ENCODE data around the gene DSE.

GRCh38 chr6:116369964-116370759, 585 bp upstream of the DSE start:
- TF ChIP-seq, protein P1, sequence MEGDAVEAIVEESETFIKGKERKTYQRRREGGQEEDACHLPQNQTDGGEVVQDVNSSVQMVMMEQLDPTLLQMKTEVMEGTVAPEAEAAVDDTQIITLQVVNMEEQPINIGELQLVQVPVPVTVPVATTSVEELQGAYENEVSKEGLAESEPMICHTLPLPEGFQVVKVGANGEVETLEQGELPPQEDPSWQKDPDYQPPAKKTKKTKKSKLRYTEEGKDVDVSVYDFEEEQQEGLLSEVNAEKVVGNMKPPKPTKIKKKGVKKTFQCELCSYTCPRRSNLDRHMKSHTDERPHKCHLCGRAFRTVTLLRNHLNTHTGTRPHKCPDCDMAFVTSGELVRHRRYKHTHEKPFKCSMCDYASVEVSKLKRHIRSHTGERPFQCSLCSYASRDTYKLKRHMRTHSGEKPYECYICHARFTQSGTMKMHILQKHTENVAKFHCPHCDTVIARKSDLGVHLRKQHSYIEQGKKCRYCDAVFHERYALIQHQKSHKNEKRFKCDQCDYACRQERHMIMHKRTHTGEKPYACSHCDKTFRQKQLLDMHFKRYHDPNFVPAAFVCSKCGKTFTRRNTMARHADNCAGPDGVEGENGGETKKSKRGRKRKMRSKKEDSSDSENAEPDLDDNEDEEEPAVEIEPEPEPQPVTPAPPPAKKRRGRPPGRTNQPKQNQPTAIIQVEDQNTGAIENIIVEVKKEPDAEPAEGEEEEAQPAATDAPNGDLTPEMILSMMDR (IDR thresholded peaks at IDR 0.05), result no peak
- no peak for TF ChIP-seq POLR2A (IDR thresholded peaks at IDR 0.05)
